GM19043 (cell line): ENCODE measurements around the gene MEIOB.
"Not testable (repeated sequence)": the region's sequence is repeated elsewhere in the genome, so short reads cannot be mapped to it uniquely, and the experiment has no call there.

Experiments used
- ATAC-seq: cut with Tn5 transposase; IDR thresholded peaks from one replicate; pipeline ENCODE4 v1.9.1; 2021; ENCODE audit warnings: low read depth; ENCODE audit not compliant: unreplicated experiment

The MEIOB gene

GRCh38 chr16:1878256-1878655 lies 6.3 kb upstream of the MEIOB start:
- no peak for ATAC-seq

- ATAC-seq: no peak
These were observed 5.8 kb upstream of the MEIOB start for GRCh38 chr16:1877804-1878203.

GRCh38 chr16:1877089-1877488 lies 5.1 kb upstream of the MEIOB start:
- ATAC-seq: no peak

- ATAC-seq: no peak
These were observed 4.5 kb upstream of the MEIOB start for GRCh38 chr16:1876468-1876867.

GRCh38 chr16:1876066-1876465 lies 4.1 kb upstream of the MEIOB start:
- not testable (repeated sequence) for ATAC-seq

- ATAC-seq: no peak
These were observed 2.9 kb upstream of the MEIOB start for GRCh38 chr16:1874854-1875253.

GRCh38 chr16:1870365-1871082 lies 1.4 kb downstream of the MEIOB start:
- ATAC-seq: no peak

- ATAC-seq: no peak
These were observed 5.9 kb downstream of the MEIOB start for GRCh38 chr16:1865902-1866690.

- no peak for ATAC-seq
These were observed 8.1 kb downstream of the MEIOB start for GRCh38 chr16:1863681-1864460.

GRCh38 chr16:1862394-1862793 lies 9.6 kb downstream of the MEIOB start:
- ATAC-seq: no peak

- no peak for ATAC-seq
These were observed 10.2 kb downstream of the MEIOB start for GRCh38 chr16:1861730-1862129.

GRCh38 chr16:1859650-1860049 lies 12.3 kb downstream of the MEIOB start:
- ATAC-seq: no peak

GRCh38 chr16:1858189-1858865 lies 13.6 kb downstream of the MEIOB start:
- ATAC-seq: no peak

- no peak for ATAC-seq
These were observed 14.4 kb downstream of the MEIOB start for GRCh38 chr16:1857433-1858097.

- ATAC-seq: no peak
These were observed 20.2 kb downstream of the MEIOB start for GRCh38 chr16:1851793-1852192.

- no peak for ATAC-seq
These were observed 21.0 kb downstream of the MEIOB start for GRCh38 chr16:1850981-1851380.

- no peak for ATAC-seq
These were observed 25.5 kb downstream of the MEIOB start for GRCh38 chr16:1846416-1846815.

GRCh38 chr16:1845985-1846384 lies 26.0 kb downstream of the MEIOB start:
- no peak for ATAC-seq

GRCh38 chr16:1839554-1839953 lies 32.4 kb downstream of the MEIOB start:
- no peak for ATAC-seq

GRCh38 chr16:1834096-1834495 lies 37.9 kb downstream of the MEIOB start:
- no peak for ATAC-seq
